GM21786 (cell line): ENCODE results near the gene BNC2.

ENCODE experiments used
- ATAC-seq: cut with Tn5 transposase; IDR thresholded peaks from one replicate; pipeline ENCODE4 v1.9.1; 2021; ENCODE audit not compliant: unreplicated experiment

BNC2 gene

DNA sequence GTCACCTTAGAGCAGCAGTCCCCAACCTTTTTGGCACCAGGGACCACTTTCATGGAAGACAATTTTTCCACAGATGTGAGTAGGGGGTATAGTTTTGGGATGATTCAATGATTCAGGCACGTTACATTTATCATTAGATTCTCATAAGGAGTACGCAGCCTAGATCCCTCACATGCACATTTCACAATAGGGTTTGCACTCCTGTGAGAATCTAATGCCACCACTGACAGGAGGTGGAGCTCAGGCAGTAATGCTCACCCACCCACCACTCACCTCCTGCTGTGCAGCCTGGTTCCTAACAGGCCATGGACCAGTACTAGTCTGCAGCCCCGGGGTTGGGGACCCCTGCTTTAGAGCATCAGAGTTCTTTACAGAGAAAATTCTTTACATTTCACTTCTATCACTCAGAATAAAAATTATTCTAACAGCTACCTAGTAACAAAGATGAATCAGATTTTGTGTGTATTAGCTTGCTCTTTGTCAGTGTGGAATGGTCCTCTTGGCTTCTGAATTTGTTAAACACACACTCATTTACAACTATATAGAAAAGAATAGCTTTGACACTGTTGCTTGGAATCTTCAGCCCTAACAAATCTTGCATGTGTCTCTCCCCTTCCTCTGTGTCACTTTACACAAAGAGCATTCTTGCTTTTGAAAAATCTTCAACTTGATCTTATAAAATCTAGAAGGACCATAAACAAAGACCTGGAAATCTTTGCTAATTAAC, 438.6 kb downstream of the BNC2 start:
- ATAC-seq = no peak

- no peak for ATAC-seq
These were observed 440.8 kb downstream of the BNC2 start for GRCh38 chr9:16429671-16430070.

GRCh38 chr9:16427873-16428427, 442.5 kb downstream of the BNC2 start:
- no peak for ATAC-seq

DNA sequence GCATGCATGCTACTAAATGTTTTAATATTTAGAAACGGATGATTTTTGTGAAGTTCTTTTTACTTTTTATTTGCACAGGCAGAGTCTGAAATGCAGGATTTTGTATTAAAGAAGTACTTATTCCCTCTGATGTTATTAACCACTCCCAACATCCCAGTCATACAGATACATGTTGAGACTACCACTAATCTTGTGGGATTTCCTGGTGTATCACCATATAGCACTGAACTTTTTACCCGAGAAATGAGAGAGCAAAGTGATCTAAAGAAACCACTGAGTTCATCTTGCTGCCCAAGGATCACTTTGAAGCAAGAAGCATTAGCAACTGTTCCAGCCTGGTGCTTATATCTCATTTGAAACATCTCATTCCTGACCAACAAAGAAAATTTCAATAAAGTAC, 443.8 kb downstream of the BNC2 start:
- ATAC-seq = no peak

GRCh38 chr9:16425562-16426231, 444.8 kb downstream of the BNC2 start:
- no peak for ATAC-seq

- ATAC-seq = no peak
These were observed 448.4 kb downstream of the BNC2 start for GRCh38 chr9:16422114-16422513.

- no peak for ATAC-seq
These were observed 448.9 kb downstream of the BNC2 start for GRCh38 chr9:16421532-16421931.

- ATAC-seq = no peak
These were observed 451.3 kb downstream of the BNC2 start for GRCh38 chr9:16419124-16419523.

DNA sequence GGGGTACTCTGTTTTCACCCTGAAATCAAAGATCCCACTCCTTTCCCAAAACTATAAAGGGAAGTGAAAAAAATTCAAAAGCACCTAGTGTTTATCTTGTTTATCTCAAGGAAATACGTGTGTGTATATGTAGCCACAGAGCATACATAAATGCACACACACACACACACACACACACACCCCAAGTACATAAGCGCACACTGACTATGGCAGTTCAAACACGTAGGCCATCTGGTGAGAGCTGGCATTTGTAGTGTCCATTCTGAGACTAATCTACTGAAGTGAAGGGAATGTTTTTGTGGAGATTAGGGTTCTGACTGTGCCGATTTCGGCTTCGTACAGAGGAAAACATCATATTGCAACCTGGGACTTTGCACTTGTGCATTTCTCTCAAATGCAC, 451.7 kb downstream of the BNC2 start:
- no peak for ATAC-seq

- no peak for ATAC-seq
These were observed 452.7 kb downstream of the BNC2 start for GRCh38 chr9:16417749-16418148.

- ATAC-seq = peak; percentile 52
These were observed 453.3 kb downstream of the BNC2 start for GRCh38 chr9:16417161-16417560.

GRCh38 chr9:16414451-16414850, 456.0 kb downstream of the BNC2 start:
- no peak for ATAC-seq

- ATAC-seq = no peak
These were observed 456.9 kb downstream of the BNC2 start for GRCh38 chr9:16413509-16414016.

DNA sequence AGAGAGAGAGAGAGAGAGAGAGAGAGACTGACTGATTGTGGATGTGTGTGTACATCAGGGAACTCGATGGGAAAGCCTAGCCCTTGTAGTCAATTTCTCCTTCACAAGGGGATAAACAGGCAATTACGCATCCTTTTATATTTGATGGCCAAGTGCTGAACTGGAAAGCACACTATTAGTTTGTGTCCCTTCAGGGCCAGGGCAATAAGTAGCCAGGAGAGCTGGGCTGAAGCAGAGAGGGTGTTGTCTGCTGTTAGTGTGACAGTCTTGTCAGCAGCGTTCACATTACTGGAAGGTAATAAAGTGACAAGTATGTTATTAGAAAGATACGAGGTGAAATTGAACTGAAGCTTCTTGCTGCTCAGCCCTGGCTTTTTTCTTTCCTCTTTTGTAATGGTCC, 457.7 kb downstream of the BNC2 start:
- ATAC-seq = no peak

- no peak for ATAC-seq
These were observed 459.2 kb downstream of the BNC2 start for GRCh38 chr9:16411311-16411710.

- no peak for ATAC-seq
These were observed 459.7 kb downstream of the BNC2 start for GRCh38 chr9:16410601-16411280.

GRCh38 chr9:16407617-16408016, 462.9 kb downstream of the BNC2 start:
- no peak for ATAC-seq

GRCh38 chr9:16406526-16407225, 463.8 kb downstream of the BNC2 start:
- ATAC-seq = no peak

DNA sequence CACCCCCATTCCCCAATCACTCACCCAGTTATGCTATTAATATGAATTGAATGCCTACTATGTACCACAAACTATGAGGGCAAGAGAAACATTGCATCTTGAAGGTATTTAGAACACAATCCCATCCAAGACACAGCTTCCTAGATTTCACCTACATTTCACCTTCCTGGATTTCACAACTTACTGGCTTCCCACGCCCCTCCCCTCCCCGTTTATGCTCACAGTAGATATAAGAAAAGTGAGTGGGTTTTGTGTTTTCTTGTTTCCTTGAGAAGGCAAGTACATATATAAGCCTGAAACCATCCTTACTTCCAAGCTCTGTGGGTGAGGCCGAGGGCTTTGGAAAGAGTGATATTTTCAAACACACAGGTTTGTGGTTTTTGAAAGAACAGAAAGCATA, 465.0 kb downstream of the BNC2 start:
- no peak for ATAC-seq

GRCh38 chr9:16401701-16402100, 468.8 kb downstream of the BNC2 start:
- no peak for ATAC-seq

GRCh38 chr9:16398691-16399090, 471.8 kb downstream of the BNC2 start:
- no peak for ATAC-seq
